Liver (tissue), 9 donors: ENCODE measurements around the gene MBD3L2. TPM values are rescaled to one million over a fixed set of nuclear protein-coding genes. Genes with fewer than 3 reads are reported as not detected.

Experiments
- DNase-seq: peaks from one replicate; pipeline ENCODE4 v3.0.0-alpha.2; 2017; ENCODE audit warnings: low spot score
- H3K27ac ChIP-seq, 2 donors: one replicate each; pipeline ENCODE4 v1.7.0; 2013; ENCODE audit warnings: inconsistent platforms in 2 of 2, low read length in 2 of 2, control low read depth in 1 of 2, low read depth in 1 of 2, mild to moderate bottlenecking in 1 of 2
- H3K27me3 ChIP-seq, 4 donors: one replicate each; pipeline versions ENCODE4 v1.6.1 to v1.7.0; 2013; ENCODE audit warnings: low read length in 3 of 4, inconsistent platforms in 1 of 4, mild to moderate bottlenecking in 1 of 4, moderate library complexity in 1 of 4; ENCODE audit not compliant: control insufficient read depth in 4 of 4, insufficient read depth in 4 of 4
- H3K36me3 ChIP-seq, 4 donors: one replicate each; pipeline versions ENCODE4 v1.6.1 to v1.7.0; 2013; ENCODE audit warnings: low read length in 3 of 4, mild to moderate bottlenecking in 3 of 4, low read depth in 1 of 4, moderate library complexity in 1 of 4; ENCODE audit not compliant: control insufficient read depth in 4 of 4, insufficient read depth in 3 of 4
- H3K4me1 ChIP-seq, 4 donors: one replicate each; pipeline versions ENCODE4 v1.6.1 to v1.7.0; 2013; ENCODE audit warnings: low read length in 3 of 4, mild to moderate bottlenecking in 3 of 4, moderate library complexity in 1 of 4; ENCODE audit not compliant: control insufficient read depth in 4 of 4, insufficient read depth in 4 of 4
- H3K4me3 ChIP-seq, 3 donors: one replicate each; pipeline versions ENCODE4 v1.6.1 to v1.7.0; 2013; ENCODE audit warnings: low read length in 3 of 3, control low read depth in 1 of 3, low read depth in 1 of 3, mild to moderate bottlenecking in 1 of 3
- H3K9ac ChIP-seq, 2 donors: one replicate each; pipeline ENCODE4 v1.7.0; 2013; ENCODE audit warnings: low read length in 2 of 2, mild to moderate bottlenecking in 2 of 2, moderate library complexity in 2 of 2, control low read depth in 1 of 2, low read depth in 1 of 2
- H3K9me3 ChIP-seq, 4 donors: one replicate each; pipeline versions ENCODE4 v1.6.1 to v1.7.0; 2013; ENCODE audit warnings: low read length in 3 of 4; ENCODE audit not compliant: control insufficient read depth in 4 of 4
- EGR1 ChIP-seq, 2 donors: IDR thresholded peaks; 2 replicates each; pipeline ENCODE4 v1.6.1; 2016 to 2018; ENCODE audit warnings: antibody characterized with exemption in 2 of 2, low read depth in 2 of 2
- FOXA1 ChIP-seq: IDR thresholded peaks from 2 replicates; pipeline ENCODE4 v1.6.1; 2016; ENCODE audit warnings: antibody characterized with exemption
- FOXA2 ChIP-seq: IDR thresholded peaks from 2 replicates; pipeline ENCODE4 v1.6.1; 2016; ENCODE audit warnings: antibody characterized with exemption
- GABPA ChIP-seq, 2 donors: IDR thresholded peaks in 1 of 2; conservative IDR thresholded peaks in 1 of 2; 2 replicates each; pipeline ENCODE4 v1.6.1; 2016; ENCODE audit warnings: antibody characterized with exemption in 2 of 2, mild to moderate bottlenecking in 1 of 2, moderate library complexity in 1 of 2
- HNF4A ChIP-seq, 2 donors: conservative IDR thresholded peaks; 2 replicates each; pipeline ENCODE4 v1.6.1; 2016; ENCODE audit warnings: antibody characterized with exemption in 2 of 2, mild to moderate bottlenecking in 2 of 2
- JUND ChIP-seq, 2 donors: IDR thresholded peaks; 2 replicates each; pipeline ENCODE4 v1.6.1; 2016; ENCODE audit warnings: antibody characterized with exemption in 2 of 2
- MAX ChIP-seq: IDR thresholded peaks from 2 replicates; pipeline ENCODE4 v1.6.1; 2016; ENCODE audit warnings: antibody characterized with exemption
- NR2F2 ChIP-seq: IDR thresholded peaks from 2 replicates; pipeline ENCODE4 v1.6.1; 2016; ENCODE audit warnings: antibody characterized with exemption
- RAD21 ChIP-seq, 2 donors: IDR thresholded peaks; 2 replicates each; pipeline ENCODE4 v1.6.1; 2016; ENCODE audit warnings: antibody characterized with exemption in 2 of 2, mild to moderate bottlenecking in 2 of 2
- REST ChIP-seq: IDR thresholded peaks from 2 replicates; pipeline ENCODE4 v1.6.1; 2016; ENCODE audit warnings: antibody characterized with exemption, mild to moderate bottlenecking
- RXRA ChIP-seq, 2 donors: IDR thresholded peaks; 2 replicates each; pipeline ENCODE4 v1.6.1; 2017 to 2018; ENCODE audit warnings: antibody characterized with exemption in 2 of 2, mild to moderate bottlenecking in 1 of 2
- SP1 ChIP-seq: IDR thresholded peaks from 2 replicates; pipeline ENCODE4 v1.6.1; 2018; ENCODE audit warnings: antibody characterized with exemption, mild to moderate bottlenecking
- TAF1 ChIP-seq: conservative IDR thresholded peaks from 2 replicates; pipeline ENCODE4 v1.6.1; 2016; ENCODE audit warnings: antibody characterized with exemption, mild to moderate bottlenecking
- YY1 ChIP-seq: IDR thresholded peaks from 2 replicates; pipeline ENCODE4 v1.6.1; 2016; ENCODE audit warnings: antibody characterized with exemption, mild to moderate bottlenecking
- ZBTB33 ChIP-seq: IDR thresholded peaks from 2 replicates; pipeline ENCODE4 v1.6.1; 2016; ENCODE audit warnings: antibody characterized with exemption
- WGBS: extraction: QIAGEN DNeasy Blood & Tissue Kit; methylation state at CpG from one replicate; pipeline ENCODE4 v1.1.7; 2013; 5-methylcytosine and 5-hydroxymethylcytosine counted together
- polyA plus RNA-seq, 2 donors: library from polyadenylated mRNA; stranded (reverse) in 1 of 2; unstranded in 1 of 2; fragments of 200-250 nt in 1 of 2; fragments of >200 nt in 1 of 2; fragmentation: Nextera tagmentation in 1 of 2; extraction: Ambion mirVana in 1 of 2; gene quantifications; one replicate each; pipeline versions ENCODE4 v1.2.1 to v1.2.3, GENCODE V29; 2013 to 2015
- total RNA-seq, 2 donors: library from RNA; depleted of rRNA; stranded (reverse); fragments of >200 nt; gene quantifications; one replicate each; pipeline ENCODE4 v1.2.3, GENCODE V29; 2014
- TF ChIP-seq, protein P1 (sequence below): IDR thresholded peaks from 2 replicates; pipeline ENCODE4 v1.6.1; 2016; ENCODE audit warnings: antibody characterized with exemption
- donor health status: healthy.
- donor health status: healthy.
- donor health status: healthy.
- donor health status: healthy.
- donor health status: healthy.

MBD3L2 gene
- total and polyA plus RNA-seq, 4 donors = not detected

DNA sequence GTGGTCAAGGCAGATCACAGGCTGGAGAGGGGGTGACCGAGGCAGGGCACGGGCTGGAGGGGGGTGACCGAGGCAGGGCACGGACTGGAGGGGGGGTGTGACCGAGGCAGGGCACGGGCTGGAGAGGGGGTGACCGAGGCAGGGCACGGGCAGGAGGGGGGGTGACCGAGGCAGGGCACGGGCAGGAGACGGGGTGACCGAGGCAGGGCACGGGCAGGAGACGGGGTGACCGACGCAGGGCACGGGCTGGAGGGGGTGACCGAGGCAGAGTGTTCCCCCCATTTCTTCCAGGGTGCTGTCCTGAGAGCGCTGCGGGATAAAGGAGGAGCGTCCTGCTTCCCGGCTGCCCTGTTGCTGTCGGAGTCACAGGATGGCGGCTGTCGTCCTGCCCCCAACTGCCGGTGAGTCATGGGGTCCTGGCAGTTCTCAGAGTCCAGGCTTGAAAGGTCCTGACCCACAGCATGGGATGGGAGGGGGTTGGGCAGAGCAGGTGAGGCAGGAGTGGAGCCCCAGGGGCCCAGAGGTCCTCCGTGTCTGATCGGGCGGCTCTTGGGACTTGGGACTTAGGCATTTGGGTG lies 25.7 kb downstream of the MBD3L2 start:
- DNase-seq = no peak
- H3K4me1 ChIP-seq = peaks cover 4 to 9% (median 8%) of the 10 kb centered on the region in 4 donors
- TF ChIP-seq NR2F2 (no peak), RAD21 (IDR thresholded peaks at IDR 0.05) (no peak), HNF4A (conservative IDR thresholded peaks at IDR 0.05) (no peak), YY1 (no peak), TAF1 (no peak), SP1 (no peak), MAX (no peak), FOXA2 (no peak), REST (no peak), EGR1 (IDR thresholded peaks at IDR 0.05; ENCODE audit: low read depth in 2 of 2) (no peak), GABPA (IDR thresholded peaks at IDR 0.05 in 1 of 2, conservative IDR thresholded peaks at IDR 0.05 in 1 of 2) (no peak), JUND (IDR thresholded peaks at IDR 0.05) (no peak)
- TF ChIP-seq, protein P1, sequence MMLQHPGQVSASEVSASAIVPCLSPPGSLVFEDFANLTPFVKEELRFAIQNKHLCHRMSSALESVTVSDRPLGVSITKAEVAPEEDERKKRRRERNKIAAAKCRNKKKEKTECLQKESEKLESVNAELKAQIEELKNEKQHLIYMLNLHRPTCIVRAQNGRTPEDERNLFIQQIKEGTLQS = no peak
- peaks cover 8 to 59% (median 29%) of the 10 kb centered on the region in 4 donors for H3K9me3 ChIP-seq
- peak overlapping the region in 1 of 3 donors; percentile 41 for H3K4me3 ChIP-seq
- 97% methylated on average over 29 of the region's 29 CpGs for WGBS
- no peak overlapping the region for H3K9ac ChIP-seq
- H3K27ac ChIP-seq = no peak overlapping the region
- no peaks in the 10 kb centered on the region for H3K27me3 ChIP-seq
- H3K36me3 ChIP-seq = peaks cover 46 to 73% (median 67%) of the 10 kb centered on the region in 4 donors

DNA sequence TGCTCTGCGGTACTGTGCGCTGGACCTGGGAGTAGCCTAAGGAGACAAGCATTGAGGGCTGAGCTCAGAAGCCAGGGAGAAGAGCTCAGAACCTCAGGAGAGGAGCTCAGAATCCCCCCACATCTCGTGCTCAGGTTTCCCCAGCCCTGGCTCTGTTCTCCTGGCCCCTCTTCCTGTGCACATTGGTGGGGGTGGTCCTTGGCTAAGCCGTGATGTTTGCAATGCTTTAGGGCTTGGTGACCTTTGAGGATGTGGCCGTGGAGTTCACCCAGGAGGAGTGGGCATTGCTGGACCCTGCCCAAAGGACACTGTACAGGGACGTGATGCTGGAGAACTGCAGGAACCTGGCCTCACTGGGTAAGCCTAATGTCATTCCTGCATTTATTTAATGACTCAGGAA lies 27.0 kb downstream of the MBD3L2 start:
- no peaks in the 10 kb centered on the region for H3K27me3 ChIP-seq
- H3K4me1 ChIP-seq = no peaks in the 10 kb centered on the region
- H3K27ac ChIP-seq = no peak overlapping the region
- H3K9me3 ChIP-seq = peaks cover 20 to 72% (median 41%) of the 10 kb centered on the region in 4 donors
- TF ChIP-seq FOXA1 (no peak), YY1 (no peak), JUND (IDR thresholded peaks at IDR 0.05) (no peak), MAX (no peak), NR2F2 (no peak), RXRA (IDR thresholded peaks at IDR 0.05) (no peak), ZBTB33 (no peak), TAF1 (no peak)
- peak overlapping the region in 2 of 3 donors; percentile 36 to 72 for H3K4me3 ChIP-seq
- no peak overlapping the region for H3K9ac ChIP-seq
- WGBS = 97% methylated on average over 6 of the region's 6 CpGs
- H3K36me3 ChIP-seq = peaks cover 55 to 86% (median 78%) of the 10 kb centered on the region in 4 donors
- DNase-seq = no peak
